ENCODE measurements around the gene GARRE1. TPM values are rescaled to one million over a fixed set of nuclear protein-coding genes. Genes with fewer than 3 reads are reported as not detected.

The GARRE1 gene
- total and polyA plus RNA-seq, 2 of the 8 experiments (the other 6 are each of a cell fraction or from before 2014, with no cell fraction given): 16.4 to 23.1 TPM

- Histone ChIP-seq H3K27me3 (replicated peaks in 1 of 4; ENCODE audit: control insufficient read depth in 3 of 4, extremely low read depth in 1 of 4, insufficient read depth in 3 of 4, low read length in 3 of 4) (no peaks in the 10 kb centered on the region), H3K14ac (ENCODE audit: insufficient read length) (no peak overlapping the region), H3K27ac (ENCODE audit: low read depth, low read length) (no peak overlapping the region), H3K9ac (replicated peaks in 1 of 4; ENCODE audit: extremely low read depth in 1 of 4, low read depth in 3 of 4, low read length in 3 of 4) (no peak overlapping the region), H3K23ac (ENCODE audit: insufficient read length) (no peak overlapping the region), H2BK15ac (ENCODE audit: low read length) (no peak overlapping the region), H4K91ac (replicated peaks; ENCODE audit: insufficient read length, low read length) (no peak overlapping the region), H2BK120ac (replicated peaks; ENCODE audit: low read depth, low read length) (no peak overlapping the region), H2BK12ac (ENCODE audit: low read depth, low read length) (no peak overlapping the region), H3K9me3 (ENCODE audit: insufficient read depth in 2 of 2, low read depth in 1 of 2, low read length in 1 of 2) (no peaks in the 10 kb centered on the region), H3K23me2 (ENCODE audit: low read depth, low read length) (no peaks in the 10 kb centered on the region), H3K36me3 (ENCODE audit: control insufficient read depth in 2 of 4, insufficient read depth in 4 of 4, low read length in 3 of 4) (no peaks in the 10 kb centered on the region), H4K20me1 (replicated peaks in 1 of 2; ENCODE audit: control insufficient read depth in 1 of 2, insufficient read depth in 2 of 2, low read length in 2 of 2) (no peaks in the 10 kb centered on the region), H3K4ac (replicated peaks; ENCODE audit: insufficient read length, low read depth, low read length) (no peak overlapping the region), H3K18ac (ENCODE audit: extremely low read depth, low read length) (no peak overlapping the region), H2AK5ac (ENCODE audit: low read depth, low read length) (no peak overlapping the region), H2BK5ac (ENCODE audit: low read depth, low read length) (no peak overlapping the region), H2BK20ac (ENCODE audit: low read length) (no peak overlapping the region), H4K5ac (ENCODE audit: insufficient read length, low read depth, low read length) (no peak overlapping the region), H3K4me1 (replicated peaks in 1 of 4; ENCODE audit: control insufficient read depth in 3 of 4, insufficient read depth in 4 of 4, low read length in 3 of 4) (no peaks in the 10 kb centered on the region), H2AFZ (ENCODE audit: low read length) (no peak overlapping the region), H3K4me3 (ENCODE audit: extremely low read depth in 1 of 4, insufficient read depth in 2 of 4, low read depth in 3 of 4, low read length in 4 of 4) (no peak overlapping the region), H3K4me2 (ENCODE audit: insufficient read depth in 1 of 2, low read depth in 2 of 2, low read length in 2 of 2) (no peak overlapping the region), H3K56ac (replicated peaks; ENCODE audit: insufficient read length, low read depth, low read length) (no peak overlapping the region), H4K8ac (ENCODE audit: extremely low read depth, insufficient read depth, low read length) (no peak overlapping the region), H3K79me1 (ENCODE audit: low read depth, low read length) (no peaks in the 10 kb centered on the region; the same call in 1 of the 2 replicates), H3K79me2 (ENCODE audit: control insufficient read depth in 1 of 2, insufficient read depth in 2 of 2, low read length in 2 of 2) (no peaks in the 10 kb centered on the region)
- ChIA-PET CTCF (ENCODE audit: partially characterized antibody) (no interaction called here), POLR2A (ENCODE audit: partially characterized antibody) (interaction anchor here (0.6 to 1.1 kb wide), 2 partner anchors 11 to 61 kb away, joined by 3 to 4 read pairs; no protein-coding TSS in a partner anchor)
- no peak for FAIRE-seq
- 97% methylated on average over 4 of the region's 4 CpGs; no CpG with 5 or more reads in 1 of the 2 experiments for WGBS, 2 experiments (ENCODE audit: extremely low coverage in 1 of 2, insufficient coverage in 1 of 2, insufficient read length in 1 of 2, insufficient replicate concordance in 2 of 2, low coverage in 1 of 2, low lambda C conversion rate in 2 of 2, missing lambda C conversion rate in 1 of 2)
- no peak for DNase-seq (ENCODE audit: low read depth in 1 of 2, low spot score in 2 of 2)
- TF ChIP-seq NANOG (IDR thresholded peaks at IDR 0.05; ENCODE audit: insufficient read depth, low read depth, low read length, poor library complexity, severe bottlenecking) (no peak), CHD2 (IDR thresholded peaks at IDR 0.05; ENCODE audit: low read length) (no peak), SP1 (IDR thresholded peaks at IDR 0.05; ENCODE audit: low read depth, low read length) (no peak), TBP (IDR thresholded peaks at IDR 0.05; ENCODE audit: low read depth, low read length) (no peak), RXRA (IDR thresholded peaks at IDR 0.05; ENCODE audit: insufficient read depth, low read depth, low read length) (no peak), ZNF274 (IDR thresholded peaks at IDR 0.05; ENCODE audit: borderline replicate concordance, extremely low read depth, low read length) (no peak), CBX8 (IDR thresholded peaks at IDR 0.05; ENCODE audit: borderline replicate concordance, low read depth, low read length) (no peak), JUN (IDR thresholded peaks at IDR 0.05; ENCODE audit: low read depth, low read length) (no peak), EZH2 (IDR thresholded peaks at IDR 0.05; ENCODE audit: low read depth, low read length, severe bottlenecking) (no peak), EGR1 (IDR thresholded peaks at IDR 0.05; ENCODE audit: borderline replicate concordance, low read depth, low read length) (no peak), USF2 (IDR thresholded peaks at IDR 0.05; ENCODE audit: low read length) (no peak), KDM4A (IDR thresholded peaks at IDR 0.05; ENCODE audit: low read depth, low read length, severe bottlenecking) (no peak), SIN3A (conservative IDR thresholded peaks at IDR 0.05 in 1 of 2, IDR thresholded peaks at IDR 0.05 in 1 of 2; ENCODE audit: low read depth in 1 of 2, low read length in 2 of 2) (no peak)
Observed at GRCh38 chr19:34288381-34288780, 34.0 kb downstream of the GARRE1 start.

All from H1 (cell line).